GM11168 (cell line): ENCODE results near the gene BMAL1.

Experiments used
- in situ Hi-C: fragments of 300-500 bp; cut with MboI; formaldehyde crosslinking; loops from one replicate; pipeline ENCODE4 v1.12.0; 2022; ENCODE audit warnings: low sequenced_read_pairs; ENCODE audit not compliant: unreplicated experiment

Gene BMAL1

GRCh38 chr11:13288375-13289029 is 10.9 kb downstream of the BMAL1 start:
- in situ Hi-C loops: no loop called here

GRCh38 chr11:13289081-13289480 is 11.5 kb downstream of the BMAL1 start:
- in situ Hi-C loops: no loop called here

GRCh38 chr11:13290221-13290980 is 12.8 kb downstream of the BMAL1 start:
- in situ Hi-C loops: no loop called here

GRCh38 chr11:13291361-13291760 is 13.8 kb downstream of the BMAL1 start:
- in situ Hi-C loops: no loop called here

GRCh38 chr11:13291800-13292199 is 14.2 kb downstream of the BMAL1 start:
- in situ Hi-C loops: no loop called here

- in situ Hi-C loops: no loop called here
These were observed 15.4 kb downstream of the BMAL1 start for GRCh38 chr11:13292970-13293369.

- in situ Hi-C loops: no loop called here
These were observed 16.6 kb downstream of the BMAL1 start for GRCh38 chr11:13294178-13294577.

- in situ Hi-C loops: no loop called here
These were observed 17.4 kb downstream of the BMAL1 start for GRCh38 chr11:13294771-13295579.

- in situ Hi-C loops: no loop called here
These were observed 19.8 kb downstream of the BMAL1 start for GRCh38 chr11:13297308-13297916.

- in situ Hi-C loops: no loop called here
These were observed 20.3 kb downstream of the BMAL1 start for GRCh38 chr11:13297917-13298356.

- in situ Hi-C loops: no loop called here
These were observed 21.2 kb downstream of the BMAL1 start for GRCh38 chr11:13298765-13299164.

- in situ Hi-C loops: no loop called here
These were observed 23.9 kb downstream of the BMAL1 start for GRCh38 chr11:13301522-13301921.

GRCh38 chr11:13302420-13302958 is 24.9 kb downstream of the BMAL1 start:
- in situ Hi-C loops: no loop called here

- in situ Hi-C loops: no loop called here
These were observed 26.4 kb downstream of the BMAL1 start for GRCh38 chr11:13303668-13304649.

GRCh38 chr11:13304655-13305335 is 27.2 kb downstream of the BMAL1 start:
- in situ Hi-C loops: no loop called here

GRCh38 chr11:13308704-13309103 is 31.1 kb downstream of the BMAL1 start:
- in situ Hi-C loops: no loop called here

- in situ Hi-C loops: no loop called here
These were observed 31.6 kb downstream of the BMAL1 start for GRCh38 chr11:13309156-13309555.

- in situ Hi-C loops: no loop called here
These were observed 32.9 kb downstream of the BMAL1 start for GRCh38 chr11:13310443-13310842.

GRCh38 chr11:13311570-13311969 is 34.0 kb downstream of the BMAL1 start:
- in situ Hi-C loops: no loop called here
